ENCODE measurements around the gene CBL. TPM values are rescaled to one million over a fixed set of nuclear protein-coding genes. Genes with fewer than 3 reads are reported as not detected.

CBL gene
- polyA plus RNA-seq, 2 of the 4 experiments (the other 2 are of a cell fraction) = 6.0 to 14.1 TPM

GRCh38 chr11:119324189-119324588, 118.0 kb downstream of the CBL start:
- 56% methylated on average over 4 of the region's 4 CpGs for WGBS (ENCODE audit: missing lambda C conversion rate)
- no peak for DNase-seq (ENCODE audit: low read depth in 1 of 2, low spot score in 1 of 2)
- ChIA-PET CTCF (interaction anchor here (0.5 to 11.6 kb wide), 39 partner anchors 9 to 222 kb away, joined by 3 to 160 read pairs (median 5); partner anchors contain the start of genes C1QTNF5, C2CD2L, CBL and RNF26), POLR2A (no interaction called here)
- no peak for FAIRE-seq
- no peak overlapping the region for H3K27ac ChIP-seq
- no peak for TF ChIP-seq TFCP2L1 (CRISPR knock-in tag; IDR thresholded peaks at IDR 0.05)
- TF ChIP-seq CEBPB (IDR thresholded peaks at IDR 0.05) = no peak
- TF ChIP-seq SREBF2 (IDR thresholded peaks at IDR 0.05) = no peak
- no peak for TF ChIP-seq ELK1 (IDR thresholded peaks at IDR 0.05; ENCODE audit: low read depth, low read length)
- TF ChIP-seq HES2 (IDR thresholded peaks at IDR 0.05) = no peak
- no peak overlapping the region for H3K4me2 ChIP-seq
- peaks cover 16% of the 10 kb centered on the region for H3K4me1 ChIP-seq
- H3K4me3 ChIP-seq = no peak overlapping the region
- ATAC-seq = no peak
- no peaks in the 10 kb centered on the region for H3K9me3 ChIP-seq

GRCh38 chr11:119329320-119329719, 123.2 kb downstream of the CBL start:
- CTCF ChIA-PET = interaction anchor here (0.9 to 11.6 kb wide), 2 partner anchors 12 to 27 kb away, joined by 3 to 160 read pairs; partner anchors contain the start of gene C1QTNF5
- FAIRE-seq (no peak), DNase-seq (ENCODE audit: low read depth in 1 of 2, low spot score in 1 of 2) (no peak), ATAC-seq (no peak)
- TF ChIP-seq BCL3 (IDR thresholded peaks at IDR 0.05) = no peak
- no peak for TF ChIP-seq EP300 (IDR thresholded peaks at IDR 0.05)
- TF ChIP-seq CHD4 (IDR thresholded peaks at IDR 0.05; ENCODE audit: borderline replicate concordance) = no peak
- WGBS (ENCODE audit: missing lambda C conversion rate) = 53% methylated on average over 2 of the region's 2 CpGs
- no peaks in the 10 kb centered on the region for H3K4me1 ChIP-seq
- no peaks in the 10 kb centered on the region for H3K9me3 ChIP-seq
- H3K4me2 ChIP-seq = no peak overlapping the region
- H3K27ac ChIP-seq = no peak overlapping the region
- no peak overlapping the region for H3K4me3 ChIP-seq
- POLR2A ChIA-PET = interaction anchor here (0.6 kb wide), 1 partner anchor 9 kb away, joined by 8 read pairs; no protein-coding TSS in a partner anchor

- H3K4me3 ChIP-seq = no peak overlapping the region
- CTCF ChIA-PET = interaction anchor here (2.4 to 11.6 kb wide), 3 partner anchors 7 to 44 kb away, joined by 7 to 160 read pairs (median 64); partner anchors contain the start of gene C1QTNF5
- H3K9me3 ChIP-seq = no peaks in the 10 kb centered on the region
- ATAC-seq = no peak
- WGBS (ENCODE audit: missing lambda C conversion rate) = 43% methylated on average over 1 of the region's 1 CpG
- DNase-seq (ENCODE audit: low read depth in 1 of 2, low spot score in 1 of 2) = no peak
- H3K27ac ChIP-seq = no peak overlapping the region
- no peak overlapping the region for H3K4me2 ChIP-seq
- POLR2A ChIA-PET = no interaction called here
- 0 out of 3 replicates have a peak, but pooled peaks cover 1% of the 10 kb centered on the region for H3K4me1 ChIP-seq
- TF ChIP-seq HMGXB4 (CRISPR knock-in tag; IDR thresholded peaks at IDR 0.05; ENCODE audit: borderline replicate concordance) = no peak
- no peak for TF ChIP-seq EHMT2 (IDR thresholded peaks at IDR 0.05; ENCODE audit: low read depth)
- TF ChIP-seq NR3C1 (IDR thresholded peaks at IDR 0.05) = no peak
- no peak for TF ChIP-seq MYC (IDR thresholded peaks at IDR 0.05; ENCODE audit: borderline replicate concordance, low read length)
- TF ChIP-seq REST (IDR thresholded peaks at IDR 0.05) = no peak
- TF ChIP-seq CHD4 (IDR thresholded peaks at IDR 0.05; ENCODE audit: borderline replicate concordance) = no peak
- TF ChIP-seq JUN (IDR thresholded peaks at IDR 0.05) = no peak
- TF ChIP-seq EP300 (IDR thresholded peaks at IDR 0.05) = no peak
- TF ChIP-seq TP53 (CRISPR knock-in tag; IDR thresholded peaks at IDR 0.05) = no peak
- TF ChIP-seq MAFK (IDR thresholded peaks at IDR 0.05; ENCODE audit: partially characterized antibody) = no peak
- TF ChIP-seq HES2 (IDR thresholded peaks at IDR 0.05) = no peak
- no peak for TF ChIP-seq POLR2AphosphoS2 (conservative IDR thresholded peaks at IDR 0.05; ENCODE audit: low read length)
- no peak for TF ChIP-seq CBX8 (IDR thresholded peaks at IDR 0.05)
- TF ChIP-seq BCL3 (IDR thresholded peaks at IDR 0.05) = no peak
- no peak for TF ChIP-seq FOXS1 (CRISPR knock-in tag; IDR thresholded peaks at IDR 0.05)
- TF ChIP-seq USF2 (IDR thresholded peaks at IDR 0.05) = no peak
- no peak for TF ChIP-seq RARB (CRISPR knock-in tag; IDR thresholded peaks at IDR 0.05)
- no peak for FAIRE-seq
Observed at GRCh38 chr11:119330237-119330636, 124.1 kb downstream of the CBL start.

Measured in A549 (cell line).